ENCODE measurements around the gene GOSR2.
"Not testable (repeated sequence)": the region's sequence is repeated elsewhere in the genome, so short reads cannot be mapped to it uniquely, and the experiment has no call there.

Gene GOSR2

DNA sequence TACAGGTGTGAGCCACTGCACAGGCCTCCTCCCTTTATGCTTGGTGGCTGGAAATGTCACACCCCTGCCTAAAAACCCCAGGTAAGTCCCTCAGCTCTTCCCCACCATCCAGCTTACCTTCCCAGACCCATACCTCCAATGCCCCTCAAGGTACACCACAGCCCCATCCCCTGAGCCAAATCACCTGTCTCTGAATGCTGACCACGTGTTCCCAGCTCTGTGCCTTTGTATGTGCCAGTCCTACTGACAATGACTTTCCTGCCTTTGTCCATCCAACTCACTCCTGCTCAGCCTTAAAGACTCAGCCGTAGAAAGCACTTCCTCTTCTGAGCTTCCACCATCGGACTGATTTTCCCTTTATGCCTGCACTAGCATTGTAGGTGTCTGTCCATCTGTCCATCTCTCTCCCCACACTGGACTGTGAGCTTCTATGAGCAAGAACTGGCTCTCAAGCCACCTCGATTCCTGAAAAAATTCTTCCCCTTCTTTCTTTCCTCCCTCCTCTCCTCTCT, 30.7 kb upstream of the GOSR2 start:
- H3K4me3 ChIP-seq (ENCODE audit: low read depth, low read length): no peak overlapping the region

DNA sequence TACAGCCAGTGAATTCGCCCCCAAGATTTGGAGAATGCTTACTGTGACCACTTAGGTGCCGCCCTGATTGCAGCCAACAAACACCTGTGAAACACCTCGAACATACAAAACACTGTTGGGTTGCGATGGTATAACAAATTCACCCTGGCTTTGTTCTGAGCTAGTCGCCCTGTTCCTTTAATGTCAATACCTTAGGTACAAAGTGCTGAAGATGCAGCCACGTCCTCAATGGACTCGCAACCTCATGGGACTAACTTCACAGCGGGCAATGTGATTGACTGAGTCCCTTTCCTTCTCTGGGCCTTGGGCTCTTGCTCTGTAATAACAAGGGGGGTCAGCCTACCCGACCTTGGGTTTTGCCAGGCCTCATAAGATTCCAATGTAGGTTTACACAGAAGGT, 28.9 kb upstream of the GOSR2 start:
- no peak overlapping the region for H3K4me3 ChIP-seq (ENCODE audit: low read depth, low read length)

DNA sequence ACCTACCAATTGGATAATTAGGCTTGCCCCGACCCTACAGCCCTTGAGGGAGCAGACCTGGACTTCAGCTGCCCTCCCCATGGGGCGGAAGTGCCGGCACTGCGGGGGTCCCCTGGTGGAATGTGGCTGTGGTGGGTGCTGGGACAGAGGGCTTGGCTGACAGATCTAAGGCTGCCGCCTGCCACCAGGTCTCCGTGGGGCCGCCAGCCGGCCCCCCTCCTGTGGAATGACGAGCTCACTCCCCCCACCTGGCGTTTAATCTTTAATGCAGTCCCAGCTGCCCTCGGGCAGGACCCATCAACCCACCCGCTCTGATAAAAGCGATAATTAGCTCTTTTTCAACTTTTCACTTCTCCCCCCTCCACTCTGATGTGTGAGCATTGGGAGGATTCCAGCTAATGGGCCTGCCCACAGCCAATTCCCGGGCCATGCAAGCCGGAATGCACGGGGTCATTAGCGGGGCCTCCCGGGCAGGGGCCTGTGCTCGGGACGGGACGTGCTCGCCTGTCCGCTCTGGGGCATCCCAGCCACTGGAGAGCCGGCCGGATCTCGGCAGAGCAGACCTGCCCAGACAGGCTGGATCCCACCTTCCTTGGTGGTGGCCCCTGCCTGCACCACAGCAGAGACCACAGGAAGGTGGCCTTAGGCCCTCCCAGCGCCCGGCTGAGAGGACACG, 28.3 kb upstream of the GOSR2 start:
- H3K4me3 ChIP-seq (ENCODE audit: low read depth, low read length): no peak overlapping the region

DNA sequence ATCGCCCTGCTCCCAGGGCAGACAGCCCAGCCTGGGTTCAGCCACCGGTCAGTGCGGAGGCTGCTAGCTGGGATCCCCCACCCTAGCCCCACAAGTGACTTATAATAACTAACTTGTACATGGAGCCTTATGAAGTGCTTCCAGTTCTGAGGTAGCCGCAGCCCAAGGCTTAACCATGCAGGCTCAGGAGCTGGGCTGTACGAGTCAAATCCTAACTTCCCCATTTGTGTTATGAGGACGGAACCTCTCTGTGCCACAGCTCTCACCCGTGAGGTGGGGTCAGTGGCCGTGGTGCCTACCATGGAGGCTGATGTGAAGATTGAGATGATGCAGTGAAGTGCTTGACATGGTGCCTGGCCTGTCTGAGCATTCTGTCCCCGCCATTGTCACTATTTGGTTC, 27.8 kb upstream of the GOSR2 start:
- no peak overlapping the region for H3K4me3 ChIP-seq (ENCODE audit: low read depth, low read length)

DNA sequence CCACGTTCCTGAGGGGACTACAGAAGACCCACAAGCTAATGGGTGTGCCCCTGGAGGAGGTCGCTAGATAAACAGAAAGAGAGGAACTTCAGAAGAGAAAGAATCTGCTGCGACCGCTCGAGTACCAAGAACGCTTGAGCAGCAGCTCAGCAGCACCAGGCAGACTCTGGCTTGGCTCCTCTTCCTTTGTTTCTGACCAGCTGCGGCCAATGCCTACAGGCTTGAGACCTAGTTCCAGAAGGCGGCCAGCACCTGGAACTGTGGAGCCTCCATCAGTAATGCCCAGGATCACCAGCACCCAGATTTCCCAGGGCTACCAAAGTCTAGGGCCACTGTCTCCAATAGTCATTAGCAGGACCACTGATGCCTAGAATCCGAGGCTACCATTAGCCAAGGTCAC, 26.0 kb upstream of the GOSR2 start:
- H3K4me3 ChIP-seq (ENCODE audit: low read depth, low read length): no peak overlapping the region

DNA sequence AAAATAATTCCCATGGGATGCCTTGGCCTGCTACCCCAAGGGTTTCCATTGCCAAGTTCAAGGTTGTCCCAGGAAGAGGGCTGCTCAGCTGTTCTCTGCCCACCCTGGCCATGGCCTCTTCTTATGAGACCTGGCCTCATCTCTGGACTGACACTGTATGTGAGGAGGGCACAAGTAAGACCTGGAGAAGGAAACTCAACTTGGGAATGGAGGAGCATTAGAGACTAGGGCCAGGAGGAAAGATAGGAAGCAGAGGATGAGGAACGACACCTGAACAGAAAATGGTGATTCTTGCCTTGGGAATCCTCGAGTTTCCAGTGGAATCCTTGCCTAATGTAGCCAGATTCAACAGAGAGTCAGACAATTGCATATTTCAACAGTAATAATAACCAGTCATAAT, 24.6 kb upstream of the GOSR2 start:
- no peak overlapping the region for H3K4me3 ChIP-seq (ENCODE audit: low read depth, low read length)

DNA sequence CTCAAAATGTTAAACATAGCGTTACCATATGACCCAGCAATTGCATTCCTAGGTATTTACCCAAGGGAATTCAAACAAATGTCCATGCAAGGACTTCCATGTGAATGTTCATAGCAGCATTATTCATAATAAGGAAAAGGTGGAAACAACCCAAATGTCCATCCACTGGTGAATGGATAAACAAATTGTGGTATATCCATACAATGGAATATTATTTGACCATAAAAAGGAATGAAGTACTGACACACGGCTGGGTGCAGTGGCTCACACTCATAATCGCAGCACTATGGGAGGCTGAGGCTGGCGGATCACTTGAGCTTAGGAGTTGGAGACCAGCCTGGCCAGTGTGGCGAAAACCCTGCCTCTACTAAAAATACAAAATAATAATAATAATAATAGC, 24.1 kb upstream of the GOSR2 start:
- no peak overlapping the region for H3K4me3 ChIP-seq (ENCODE audit: low read depth, low read length)

DNA sequence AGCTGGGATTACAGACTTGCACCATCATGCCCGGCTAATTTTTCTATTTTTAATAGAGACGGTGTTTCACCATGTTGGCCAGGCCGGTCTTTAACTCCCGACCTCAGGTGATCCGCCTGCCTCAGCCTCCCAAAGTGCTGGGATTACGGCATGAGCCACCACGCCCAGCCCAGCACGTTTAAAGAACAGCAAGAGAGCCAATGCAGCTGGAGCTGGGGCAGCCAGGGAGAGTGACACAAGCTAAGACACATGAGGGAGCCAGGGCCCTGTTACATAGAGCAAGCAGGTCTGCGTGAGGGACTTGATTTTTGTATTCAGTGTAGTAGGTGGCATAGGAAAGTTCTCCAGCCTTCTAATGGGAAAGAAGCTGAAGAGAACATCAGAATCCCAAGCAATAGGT, 21.7 kb upstream of the GOSR2 start:
- no peak overlapping the region for H3K4me3 ChIP-seq (ENCODE audit: low read depth, low read length)

DNA sequence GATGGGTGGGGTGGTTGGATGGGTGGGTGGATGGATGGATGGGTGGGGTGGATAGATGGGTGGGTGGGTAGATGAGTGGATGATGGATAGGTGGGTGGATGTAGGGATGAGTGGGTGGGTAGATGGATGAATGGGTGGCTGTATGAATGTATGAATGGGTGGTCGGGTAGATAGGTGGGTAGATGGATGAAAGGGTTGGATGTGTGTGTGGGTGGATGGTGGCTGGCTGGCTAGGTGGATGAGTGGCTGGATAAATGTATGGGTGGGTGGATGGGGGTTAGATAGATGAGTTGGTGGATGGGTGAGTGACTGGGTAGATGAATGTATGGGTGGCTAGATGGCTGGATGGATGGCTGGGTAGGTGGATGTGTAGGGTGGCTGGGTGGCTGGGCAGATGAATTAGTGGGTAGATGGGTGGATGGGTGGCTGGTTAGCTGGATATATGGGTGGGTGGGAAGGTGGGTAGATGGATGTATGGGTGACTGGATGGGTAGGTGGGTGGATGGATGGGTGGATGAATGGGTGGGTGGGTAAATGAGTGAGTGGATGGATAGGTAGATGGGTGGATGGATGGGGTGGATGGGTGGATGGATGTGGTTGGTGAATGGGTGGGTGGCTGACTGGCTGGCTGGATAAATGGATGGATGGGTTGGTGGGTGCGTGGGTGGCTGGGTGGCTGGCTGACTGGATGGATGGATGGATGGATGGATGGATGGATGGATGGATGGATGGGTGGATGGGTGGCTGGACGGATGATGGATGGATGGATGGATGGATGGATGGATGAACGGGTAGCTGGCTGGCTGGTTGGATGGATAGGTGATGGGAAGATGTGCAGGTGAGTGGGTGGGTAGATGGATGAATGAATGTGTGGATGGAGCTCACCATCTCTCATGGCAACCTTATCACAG, 18.9 kb upstream of the GOSR2 start:
- H3K4me3 ChIP-seq (ENCODE audit: low read depth, low read length): no peak overlapping the region

DNA sequence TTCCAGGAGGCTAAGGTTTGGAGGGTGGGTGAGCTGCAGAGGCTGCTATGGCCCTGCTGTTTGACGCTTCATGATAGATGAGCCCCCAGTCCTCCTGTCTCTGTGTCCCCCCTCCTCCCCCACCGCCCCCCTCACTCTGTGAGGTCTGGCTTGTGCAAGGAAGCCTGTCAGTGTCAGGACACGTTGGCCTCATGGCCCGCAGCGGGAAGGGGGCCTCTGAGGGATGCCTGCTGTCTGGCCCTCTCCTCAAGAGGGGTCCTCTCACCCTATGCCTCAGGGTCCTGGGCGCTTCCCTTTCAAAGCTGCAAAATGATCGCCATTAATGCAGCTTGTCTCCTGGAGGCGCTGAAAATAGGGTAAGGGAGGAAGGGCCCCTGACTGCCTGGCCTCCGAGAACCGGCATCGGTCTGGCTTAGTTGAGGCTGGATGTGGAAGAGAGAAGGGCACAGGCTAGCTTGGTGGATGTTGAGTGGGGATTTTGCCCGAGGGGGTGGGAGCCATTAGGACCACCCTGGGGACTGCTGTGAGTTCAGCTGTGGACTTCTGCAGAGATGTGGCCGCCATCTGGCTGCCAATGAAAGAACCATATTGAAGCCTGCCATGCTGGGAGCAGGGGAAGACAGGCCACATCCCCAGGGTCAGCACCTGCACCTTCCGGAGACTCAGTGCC, 14.8 kb upstream of the GOSR2 start:
- H3K4me3 ChIP-seq (ENCODE audit: low read depth, low read length): no peak overlapping the region

DNA sequence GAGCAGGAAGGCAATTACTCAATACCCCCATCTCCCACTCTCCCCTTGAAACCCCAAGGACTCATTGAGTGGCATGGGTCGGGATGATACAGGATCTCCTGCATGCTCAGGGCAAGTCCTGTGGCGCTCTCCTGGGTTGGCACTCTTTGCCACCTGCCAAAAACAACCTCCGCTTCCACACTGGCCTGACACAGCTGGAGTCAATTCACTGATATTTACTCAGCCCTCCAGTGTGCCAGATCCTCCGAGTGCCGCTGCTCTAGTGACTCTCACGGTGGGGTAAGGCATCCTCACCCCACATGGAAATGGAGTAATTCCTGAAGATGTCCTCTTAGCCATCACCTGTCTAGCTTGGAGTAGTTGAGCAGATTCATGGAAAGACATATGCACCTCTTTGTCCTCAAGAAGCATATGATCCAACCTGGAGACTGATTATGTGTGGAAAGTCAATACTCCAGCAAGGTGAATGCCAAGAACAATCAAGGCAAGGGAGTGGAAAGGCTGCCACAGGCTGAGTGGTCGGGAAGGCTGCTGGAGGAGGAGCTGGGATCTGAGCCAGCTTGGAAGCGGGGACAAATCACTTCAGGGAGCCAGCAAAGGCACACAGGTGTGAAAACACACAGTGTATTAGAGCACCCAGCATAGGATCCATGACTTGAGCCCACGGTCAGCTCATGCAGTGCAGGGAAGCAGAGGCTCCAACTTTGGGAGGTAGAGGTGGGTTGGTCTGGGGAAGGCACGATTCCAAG, 12.6 kb upstream of the GOSR2 start:
- H3K4me3 ChIP-seq (ENCODE audit: low read depth, low read length): no peak overlapping the region

DNA sequence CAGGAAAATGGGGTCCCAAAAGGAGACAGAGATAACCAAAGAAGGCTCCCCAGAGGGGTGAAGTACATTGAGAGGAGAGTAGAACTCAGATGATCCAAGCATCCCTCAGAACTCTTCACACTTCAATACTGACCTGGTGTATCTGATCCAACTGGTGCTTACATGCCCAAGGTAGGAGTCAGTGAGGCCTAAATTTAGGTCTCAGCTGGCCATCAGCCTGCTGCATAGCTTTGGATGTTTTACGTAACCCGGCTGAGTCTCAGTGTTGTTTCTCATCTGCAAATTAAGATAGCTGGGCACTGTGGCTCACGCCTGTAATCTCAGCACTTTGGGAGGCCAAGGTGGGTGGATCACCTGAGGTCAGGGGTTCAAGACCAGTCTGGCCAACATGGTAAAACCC, 11.6 kb upstream of the GOSR2 start:
- no peak overlapping the region for H3K4me3 ChIP-seq (ENCODE audit: low read depth, low read length)

DNA sequence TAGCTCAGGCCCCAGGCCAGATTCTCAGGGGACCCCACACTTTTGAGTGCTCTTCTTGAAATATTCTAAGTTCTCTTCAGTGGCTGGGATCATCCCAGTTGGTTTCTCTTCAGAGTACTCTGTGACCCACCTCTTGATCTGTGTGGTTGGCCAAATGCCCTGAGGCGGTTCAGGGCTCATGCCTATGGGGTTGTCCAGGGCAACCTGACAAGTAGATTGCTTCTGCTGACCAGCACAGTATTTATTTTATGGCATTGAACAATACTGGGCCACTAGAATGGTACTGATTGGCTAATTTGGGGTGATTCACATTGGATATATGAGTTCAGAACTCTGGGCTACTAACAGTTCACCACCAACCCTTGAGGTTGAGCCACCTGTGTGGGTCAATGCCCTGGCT, 7.4 kb upstream of the GOSR2 start:
- H3K4me3 ChIP-seq (ENCODE audit: low read depth, low read length): no peak overlapping the region

DNA sequence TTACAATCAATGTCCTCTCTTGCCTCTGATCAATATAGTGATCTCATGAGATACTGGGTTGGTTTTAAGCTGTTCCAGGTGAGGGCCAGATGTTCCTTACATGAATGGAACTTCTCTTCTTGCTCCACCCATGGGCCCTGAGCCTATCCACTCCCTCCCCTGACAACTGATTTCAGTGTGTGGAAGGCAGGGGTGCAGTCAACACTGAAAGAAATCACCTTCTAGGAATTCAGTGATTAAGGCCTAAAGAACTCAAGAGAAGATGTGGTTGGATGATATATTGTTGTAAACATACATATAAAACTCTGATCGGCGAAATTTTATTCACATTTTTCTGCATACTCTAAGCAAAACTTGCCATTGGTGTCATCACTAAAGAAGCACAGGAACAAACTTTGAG, 6.7 kb upstream of the GOSR2 start:
- no peak overlapping the region for H3K4me3 ChIP-seq (ENCODE audit: low read depth, low read length)

DNA sequence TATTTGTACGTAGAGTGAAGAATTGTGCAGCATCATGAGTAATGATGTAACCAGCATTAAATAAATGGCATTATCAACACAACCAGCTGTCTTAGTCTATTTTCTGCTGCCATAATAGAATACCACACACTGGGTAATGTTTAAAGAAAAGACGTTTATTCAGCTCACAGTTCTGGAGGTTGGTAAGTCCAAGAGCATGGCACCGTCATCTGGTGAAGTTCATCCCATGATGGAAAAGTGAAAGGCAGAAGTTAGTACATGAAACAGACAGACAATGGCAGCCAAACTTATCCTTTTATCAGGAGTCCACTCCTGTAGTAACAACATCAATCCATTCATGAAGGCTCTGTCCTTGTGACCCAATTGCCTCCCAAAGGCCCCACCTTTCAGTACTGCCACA, 6.3 kb upstream of the GOSR2 start:
- no peak overlapping the region for H3K4me3 ChIP-seq (ENCODE audit: low read depth, low read length)

DNA sequence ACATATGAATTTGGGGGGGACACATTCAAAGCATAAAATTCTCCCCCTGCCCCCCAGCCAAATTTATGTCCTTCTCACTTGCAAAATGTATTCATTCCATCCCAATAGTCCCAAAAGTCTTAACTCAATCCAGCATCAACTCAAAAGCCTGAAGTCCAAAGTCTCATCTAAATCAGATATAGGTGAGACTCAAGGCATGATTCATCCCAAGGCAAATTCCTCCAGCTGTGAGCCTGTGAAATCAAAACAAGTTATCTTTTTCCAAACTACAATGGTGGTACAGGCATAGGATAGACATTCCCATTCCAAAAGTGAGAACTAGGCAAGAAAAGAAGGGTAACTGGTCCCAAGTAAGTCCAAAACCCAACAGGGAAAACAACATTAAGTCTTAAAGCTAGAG, 5.9 kb upstream of the GOSR2 start:
- no peak overlapping the region for H3K4me3 ChIP-seq (ENCODE audit: low read depth, low read length)

DNA sequence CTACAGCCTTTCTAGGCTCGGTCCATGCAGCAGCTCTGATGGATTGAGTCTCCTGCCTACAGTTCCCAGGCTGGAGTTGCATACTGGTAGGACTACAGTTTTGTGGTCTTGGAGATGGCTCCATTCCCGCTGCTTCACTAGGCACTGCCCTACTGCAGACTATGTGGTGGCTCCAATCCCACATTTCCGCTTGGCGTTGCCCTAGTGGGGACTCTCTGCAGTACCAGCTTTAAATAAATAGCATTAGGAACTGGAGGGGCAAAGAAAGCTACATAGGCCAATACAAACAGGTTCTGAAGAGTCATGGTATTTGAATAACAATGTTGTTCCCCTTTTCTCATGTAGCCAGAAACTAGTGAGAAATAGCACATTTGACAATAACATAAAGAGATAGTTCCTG, 5.4 kb upstream of the GOSR2 start:
- H3K4me3 ChIP-seq (ENCODE audit: low read depth, low read length): no peak overlapping the region

DNA sequence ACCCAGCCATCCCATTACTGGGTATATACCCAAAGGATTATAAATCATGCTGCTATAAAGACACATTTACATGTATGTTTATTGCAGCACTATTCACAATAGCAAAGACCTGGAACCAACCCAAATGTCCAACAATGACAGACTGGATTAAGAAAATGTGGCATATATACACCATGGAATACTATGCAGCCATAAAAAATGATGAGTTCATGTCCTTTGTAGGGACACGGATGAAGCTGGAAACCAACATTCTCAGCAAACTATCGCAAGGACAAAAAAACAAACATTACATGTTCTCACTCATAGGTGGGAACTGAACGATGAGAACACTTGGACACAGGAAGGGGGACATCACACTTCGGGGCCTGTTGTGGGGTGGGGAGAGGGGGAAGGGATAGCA, 998 bp upstream of the GOSR2 start:
- H3K4me3 ChIP-seq (ENCODE audit: low read depth, low read length): not testable (repeated sequence)

DNA sequence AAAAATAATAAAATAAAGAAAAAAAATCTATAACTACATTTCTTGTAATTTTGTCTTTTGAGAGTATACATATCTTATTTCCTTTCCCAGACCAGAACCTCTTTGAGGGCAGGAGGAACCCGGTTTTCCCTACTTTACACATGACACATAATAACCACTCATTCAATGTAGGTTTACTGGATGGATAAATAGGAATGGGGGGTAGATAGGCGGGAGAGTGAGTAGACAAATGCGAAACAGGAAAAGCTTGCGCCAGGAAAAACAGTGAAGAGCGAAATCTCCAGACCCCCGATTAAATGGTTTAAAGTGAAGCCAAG, 515 bp upstream of the GOSR2 start:
- peak overlapping the region; percentile 94 for H3K4me3 ChIP-seq (ENCODE audit: low read depth, low read length)

DNA sequence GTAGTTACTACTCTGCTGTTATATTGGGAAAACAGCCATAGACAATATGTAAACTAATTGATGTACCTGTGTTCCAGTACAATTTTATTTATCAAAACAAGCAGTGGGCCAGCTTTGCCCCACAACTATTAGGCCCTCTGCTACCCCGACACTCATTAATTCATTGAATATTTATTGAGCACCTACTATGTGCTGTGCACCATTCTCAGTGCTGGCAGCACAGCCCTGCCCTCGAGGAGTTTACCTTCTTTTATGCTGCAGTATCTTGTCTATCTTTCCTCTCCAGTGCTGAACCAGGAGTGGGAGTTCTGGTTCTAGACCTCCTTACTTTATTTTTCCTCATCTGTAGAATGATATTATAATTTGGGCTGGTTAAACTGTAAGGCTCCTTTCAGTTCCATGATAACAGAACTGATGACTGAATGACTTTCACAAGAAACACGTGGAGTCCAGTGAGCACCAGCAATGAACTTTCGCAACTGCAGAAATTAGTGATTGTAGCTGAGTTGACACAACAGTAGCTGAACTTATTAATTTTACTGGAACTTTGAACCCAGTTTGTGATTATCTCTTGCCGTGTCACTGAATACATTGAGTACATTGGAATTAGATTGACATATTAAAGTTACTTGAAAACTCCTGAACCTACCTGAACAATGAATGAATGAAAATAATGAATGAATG, 2.4 kb downstream of the GOSR2 start:
- H3K4me3 ChIP-seq (ENCODE audit: low read depth, low read length): no peak overlapping the region
